Measurements from ENCODE around the gene AP1B1.
A peak's percentile ranks its signal among the peaks of the same experiment; 100 is the strongest.

AP1B1 gene

GRCh38 chr22:29308148-29308790 is 80.1 kb downstream of the AP1B1 start:
- H4K20me1 ChIP-seq (ENCODE audit: insufficient read depth, low read length), result no peaks in the 10 kb centered on the region
- peaks cover 5% of the 10 kb centered on the region; the same call in 1 of the 2 replicates for H3K27me3 ChIP-seq (ENCODE audit: low read depth, low read length)
- H3K9ac ChIP-seq (ENCODE audit: low read length), result no peak overlapping the region
- no peaks in the 10 kb centered on the region for H3K36me3 ChIP-seq (replicated peaks; ENCODE audit: low read depth, low read length)
- H2AFZ ChIP-seq (ENCODE audit: low read depth, low read length), result no peak overlapping the region
- no peak overlapping the region for H3K4me2 ChIP-seq (ENCODE audit: low read length)
- no peaks in the 10 kb centered on the region for H3K79me2 ChIP-seq (ENCODE audit: low read length)
- no peak overlapping the region for H3K4me3 ChIP-seq (ENCODE audit: low read length)
- no peak for TF ChIP-seq EZH2phosphoT487 (IDR thresholded peaks at IDR 0.05; ENCODE audit: low read depth)
- TF ChIP-seq CTCF (IDR thresholded peaks at IDR 0.05; ENCODE audit: low read depth, low read length), result no peak
- H3K9me3 ChIP-seq (ENCODE audit: insufficient read depth, low read length), result no peaks in the 10 kb centered on the region
- peaks cover 4% of the 10 kb centered on the region; the same call in 1 of the 2 replicates for H3K4me1 ChIP-seq (ENCODE audit: low read length)
- H3K27ac ChIP-seq (ENCODE audit: low read length), result no peak overlapping the region

DNA sequence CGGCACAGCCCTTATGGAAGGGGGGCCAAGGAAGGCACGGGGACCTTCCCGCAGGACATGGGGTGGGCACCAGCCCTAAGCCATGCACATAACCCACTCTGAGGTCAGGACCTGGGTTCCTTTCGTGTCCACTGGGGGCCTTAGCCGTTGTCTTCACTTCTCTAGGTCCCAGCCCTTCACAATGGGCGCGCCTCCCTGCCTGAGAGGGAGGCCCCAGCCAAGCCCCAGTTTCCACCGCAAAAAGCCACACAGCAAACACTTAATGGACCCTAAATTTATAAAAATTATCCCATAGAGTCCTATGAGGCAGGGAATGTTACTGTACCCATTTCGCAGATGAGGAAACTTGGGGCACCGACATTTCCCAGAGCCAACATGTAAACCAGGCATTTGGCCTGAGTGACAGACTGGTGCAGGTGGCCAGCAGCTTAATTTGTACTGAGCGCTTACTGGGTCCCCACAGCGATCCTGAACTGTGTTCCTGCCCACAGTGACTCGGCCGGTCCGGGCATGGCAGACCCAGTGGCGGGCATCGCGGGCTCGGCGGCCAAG is 80.7 kb downstream of the AP1B1 start:
- no peak for TF ChIP-seq CTCF (IDR thresholded peaks at IDR 0.05; ENCODE audit: low read depth, low read length)
- H3K4me2 ChIP-seq (ENCODE audit: low read length), result no peak overlapping the region
- no peaks in the 10 kb centered on the region for H3K9me3 ChIP-seq (ENCODE audit: insufficient read depth, low read length)
- no peak overlapping the region for H3K9ac ChIP-seq (ENCODE audit: low read length)
- no peak overlapping the region for H3K4me3 ChIP-seq (ENCODE audit: low read length)
- peaks cover 4% of the 10 kb centered on the region; the same call in 1 of the 2 replicates for H3K4me1 ChIP-seq (ENCODE audit: low read length)
- H3K27me3 ChIP-seq (ENCODE audit: low read depth, low read length), result peaks cover 5% of the 10 kb centered on the region; the same call in 1 of the 2 replicates
- no peaks in the 10 kb centered on the region for H3K79me2 ChIP-seq (ENCODE audit: low read length)
- no peak overlapping the region for H3K27ac ChIP-seq (ENCODE audit: low read length)
- H2AFZ ChIP-seq (ENCODE audit: low read depth, low read length), result no peak overlapping the region
- no peaks in the 10 kb centered on the region for H3K36me3 ChIP-seq (replicated peaks; ENCODE audit: low read depth, low read length)
- H4K20me1 ChIP-seq (ENCODE audit: insufficient read depth, low read length), result no peaks in the 10 kb centered on the region

DNA sequence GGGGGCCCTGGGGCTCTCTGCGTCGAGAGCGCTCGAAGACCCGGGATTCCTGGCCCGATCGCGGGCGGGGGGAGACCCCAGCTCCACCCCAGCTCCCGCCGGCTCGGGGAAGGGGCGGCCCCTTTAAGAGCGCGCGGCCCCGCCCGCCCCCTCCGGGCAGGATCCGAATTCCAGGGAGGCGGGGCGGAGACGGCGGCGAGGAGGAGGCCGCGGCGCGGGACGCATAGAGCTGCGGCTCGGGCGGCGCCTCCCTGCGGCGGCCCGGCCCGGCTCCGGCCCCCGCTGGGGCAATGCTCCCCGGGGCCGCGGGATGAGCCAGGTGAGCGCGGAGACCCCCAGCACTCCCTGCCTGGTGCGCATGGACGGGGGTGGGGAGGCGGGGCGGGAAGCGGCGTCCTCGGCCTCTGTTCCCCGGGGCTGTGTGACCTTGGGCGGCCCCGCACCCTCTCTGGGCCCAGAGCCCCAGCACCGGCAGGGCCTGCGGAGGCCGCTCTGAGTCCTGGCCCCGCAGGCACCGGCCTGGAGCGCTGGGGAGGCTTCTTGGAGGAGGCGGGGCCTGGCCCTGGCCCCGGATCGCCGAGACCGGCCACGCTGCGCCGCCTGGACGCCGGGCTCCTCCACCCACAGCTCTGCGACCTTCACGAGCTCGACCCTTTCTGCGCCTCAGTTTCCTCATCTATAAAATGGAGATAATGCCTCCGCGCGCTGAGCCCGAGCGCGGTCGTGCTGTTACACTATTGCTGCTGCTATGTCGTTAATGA is 81.4 kb downstream of the AP1B1 start:
- H3K4me3 ChIP-seq (ENCODE audit: low read length), result peak overlapping the region; percentile 77
- peaks cover 5% of the 10 kb centered on the region; the same call in 1 of the 2 replicates for H3K27me3 ChIP-seq (ENCODE audit: low read depth, low read length)
- H4K20me1 ChIP-seq (ENCODE audit: insufficient read depth, low read length), result no peaks in the 10 kb centered on the region
- H3K9me3 ChIP-seq (ENCODE audit: insufficient read depth, low read length), result no peaks in the 10 kb centered on the region
- H2AFZ ChIP-seq (ENCODE audit: low read depth, low read length), result peak overlapping the region; percentile 87
- no peak overlapping the region for H3K27ac ChIP-seq (ENCODE audit: low read length)
- peak overlapping the region; percentile 92 for H3K4me2 ChIP-seq (ENCODE audit: low read length)
- peak overlapping the region; percentile 45 for H3K9ac ChIP-seq (ENCODE audit: low read length)
- H3K4me1 ChIP-seq (ENCODE audit: low read length), result peaks cover 4% of the 10 kb centered on the region; the same call in 1 of the 2 replicates
- TF ChIP-seq CTCF (IDR thresholded peaks at IDR 0.05; ENCODE audit: low read depth, low read length) (no peak), EZH2phosphoT487 (IDR thresholded peaks at IDR 0.05; ENCODE audit: low read depth) (no peak)
- H3K36me3 ChIP-seq (replicated peaks; ENCODE audit: low read depth, low read length), result no peaks in the 10 kb centered on the region
- no peaks in the 10 kb centered on the region for H3K79me2 ChIP-seq (ENCODE audit: low read length)

Measured in OCI-LY3 (cell line).